Amniotic epithelial cell (primary cell): ENCODE results near the gene DDX17.
"Not testable (repeated sequence)": the region's sequence is repeated elsewhere in the genome, so short reads cannot be mapped to it uniquely, and the experiment has no call there.

Source experiments
- DNase-seq: peaks from one replicate; pipeline ENCODE4 v3.0.0-alpha.2; 2010; ENCODE audit warnings: low read depth

The DDX17 gene

GRCh38 chr22:38491707-38492348 is 14.3 kb downstream of the DDX17 start:
- DNase-seq = no peak

- DNase-seq = peak; percentile 73
These were observed 15.2 kb downstream of the DDX17 start for GRCh38 chr22:38490915-38491314.

- no peak for DNase-seq
These were observed 15.6 kb downstream of the DDX17 start for GRCh38 chr22:38490475-38490874.

- DNase-seq = peak; percentile 34
These were observed 16.5 kb downstream of the DDX17 start for GRCh38 chr22:38489561-38490145.

- DNase-seq = no peak
These were observed 17.0 kb downstream of the DDX17 start for GRCh38 chr22:38489142-38489541.

GRCh38 chr22:38487946-38488345 is 18.2 kb downstream of the DDX17 start:
- DNase-seq = no peak

- no peak for DNase-seq
These were observed 20.3 kb downstream of the DDX17 start for GRCh38 chr22:38485783-38486182.

GRCh38 chr22:38484244-38484643 is 21.9 kb downstream of the DDX17 start:
- DNase-seq = no peak

GRCh38 chr22:38482662-38483308 is 23.3 kb downstream of the DDX17 start:
- no peak for DNase-seq

GRCh38 chr22:38481871-38482332 is 24.2 kb downstream of the DDX17 start:
- no peak for DNase-seq

- DNase-seq = no peak
These were observed 24.8 kb downstream of the DDX17 start for GRCh38 chr22:38481162-38481870.

- no peak for DNase-seq
These were observed 26.8 kb downstream of the DDX17 start for GRCh38 chr22:38479096-38479837.

- no peak for DNase-seq
These were observed 28.5 kb downstream of the DDX17 start for GRCh38 chr22:38477585-38477984.

GRCh38 chr22:38474003-38474607 is 32.0 kb downstream of the DDX17 start:
- no peak for DNase-seq

- DNase-seq = no peak
These were observed 34.9 kb downstream of the DDX17 start for GRCh38 chr22:38471237-38471636.

- DNase-seq = not testable (repeated sequence)
These were observed 35.9 kb downstream of the DDX17 start for GRCh38 chr22:38470179-38470578.

GRCh38 chr22:38469306-38469781 is 36.8 kb downstream of the DDX17 start:
- DNase-seq = no peak

GRCh38 chr22:38468443-38469305 is 37.4 kb downstream of the DDX17 start:
- DNase-seq = no peak

- DNase-seq = peak; percentile 57
These were observed 38.1 kb downstream of the DDX17 start, which contains the start of gene KDELR3 for GRCh38 chr22:38467904-38468442. Gene KDELR3 (plus strand): TSS chr22:38468096. CDS start chr22:38468234, 138 bp downstream.

GRCh38 chr22:38467438-38467903 is 38.6 kb downstream of the DDX17 start:
- no peak for DNase-seq
